Uterus (tissue), 4 donors: ENCODE data around the gene SCAI. TPM values are rescaled to one million over a fixed set of nuclear protein-coding genes. Genes with fewer than 3 reads are reported as not detected.

Experiments
- DNase-seq, 2 donors: peaks; one replicate each; pipeline ENCODE4 v3.0.0-alpha.2; 2019 to 2020
- H3K27ac ChIP-seq, 2 donors: fragments of 200-600 bp; sonication (generic); 1 replicate in 1 of 2; 2 replicates in 1 of 2; pipeline ENCODE4 v1.5.1; 2016 to 2018
- H3K27me3 ChIP-seq, 2 donors: fragments of 200-600 bp; sonication (generic); one replicate each; pipeline ENCODE4 v1.5.1; 2018 to 2019; ENCODE audit warnings: control low read depth in 1 of 2
- H3K36me3 ChIP-seq, 2 donors: fragments of 200-600 bp; sonication (generic); one replicate each; pipeline ENCODE4 v1.5.1; 2019; ENCODE audit warnings: control low read depth in 1 of 2
- H3K4me1 ChIP-seq, 2 donors: fragments of 200-600 bp; sonication (generic); one replicate each; pipeline ENCODE4 v1.5.1; 2018 to 2019; ENCODE audit warnings: control low read depth in 1 of 2
- H3K4me3 ChIP-seq, 2 donors: fragments of 200-600 bp; sonication (generic); 1 replicate in 1 of 2; 2 replicates in 1 of 2; pipeline ENCODE4 v1.5.1; 2018 to 2019; ENCODE audit warnings: mild to moderate bottlenecking in 1 of 2
- H3K9me3 ChIP-seq, 2 donors: fragments of 200-600 bp; sonication (generic); one replicate each; pipeline ENCODE4 v1.5.1; 2019; ENCODE audit warnings: control low read depth in 1 of 2
- CTCF ChIP-seq, 4 experiments: fragments of 200-600 bp in 2 of 4; fragments of 450-650 bp in 2 of 4; sonication (generic) in 2 of 4; IDR thresholded peaks; one replicate each; pipeline ENCODE4 v1.5.1; 2016 to 2019; ENCODE audit warnings: antibody characterized with exemption in 4 of 4, mild to moderate bottlenecking in 2 of 4, moderate library complexity in 1 of 4
- POLR2A ChIP-seq, 2 donors: fragments of 450-650 bp; IDR thresholded peaks; one replicate each; pipeline ENCODE4 v1.6.1; 2016; ENCODE audit warnings: antibody characterized with exemption in 2 of 2, mild to moderate bottlenecking in 1 of 2, moderate library complexity in 1 of 2
- intact Hi-C: fragments of 100-400 bp; cut with DNase I; formaldehyde crosslinking; loops from one replicate; pipeline ENCODE4 v1.15.1; 2023; ENCODE audit warnings: low total_unique reads
- total RNA-seq, 4 donors: library from RNA; depleted of rRNA in 3 of 4; stranded (reverse); fragments of >200 nt in 3 of 4; gene quantifications; one replicate each; pipeline versions ENCODE4 v1.1.0 to v1.2.4, GENCODE V29; 2014 to 2023
- donor health status: DM: yes; HTN: yes; CAD: no.

SCAI gene
- total RNA-seq, 4 donors from 2014 or later = 10.2 to 26.4 (median 14.4) TPM

- DNase-seq = no peak
- Histone ChIP-seq H3K4me3 (no peak overlapping the region), H3K36me3 (no peaks in the 10 kb centered on the region), H3K27me3 (no peaks in the 10 kb centered on the region), H3K4me1 (no peaks in the 10 kb centered on the region), H3K9me3 (no peaks in the 10 kb centered on the region), H3K27ac (no peak overlapping the region)
- intact Hi-C loops = no loop called here
- TF ChIP-seq POLR2A (IDR thresholded peaks at IDR 0.05) (no peak), CTCF (IDR thresholded peaks at IDR 0.05) (no peak)
Measured at GRCh38 chr9:125141251-125141650, 2.1 kb downstream of the SCAI start.

- TF ChIP-seq POLR2A (IDR thresholded peaks at IDR 0.05) = no peak
- TF ChIP-seq CTCF (IDR thresholded peaks at IDR 0.05) = no peak
- no peaks in the 10 kb centered on the region for H3K9me3 ChIP-seq
- no peak overlapping the region for H3K4me3 ChIP-seq
- H3K36me3 ChIP-seq = no peaks in the 10 kb centered on the region
- H3K4me1 ChIP-seq = no peaks in the 10 kb centered on the region
- DNase-seq = no peak
- intact Hi-C loops = no loop called here
- H3K27me3 ChIP-seq = no peaks in the 10 kb centered on the region
- no peak overlapping the region for H3K27ac ChIP-seq
Measured at GRCh38 chr9:125140576-125140975, 2.8 kb downstream of the SCAI start.

- TF ChIP-seq CTCF (IDR thresholded peaks at IDR 0.05) (no peak), POLR2A (IDR thresholded peaks at IDR 0.05) (no peak)
- no peaks in the 10 kb centered on the region for H3K36me3 ChIP-seq
- no peak overlapping the region for H3K4me3 ChIP-seq
- no peaks in the 10 kb centered on the region for H3K9me3 ChIP-seq
- no peak overlapping the region for H3K27ac ChIP-seq
- no peaks in the 10 kb centered on the region for H3K27me3 ChIP-seq
- no peaks in the 10 kb centered on the region for H3K4me1 ChIP-seq
- DNase-seq = no peak
- intact Hi-C loops = no loop called here
Measured at GRCh38 chr9:125137200-125137599, 6.1 kb downstream of the SCAI start.

- TF ChIP-seq POLR2A (IDR thresholded peaks at IDR 0.05) (no peak), CTCF (IDR thresholded peaks at IDR 0.05) (no peak)
- H3K36me3 ChIP-seq = no peaks in the 10 kb centered on the region
- no peak for DNase-seq
- H3K9me3 ChIP-seq = no peaks in the 10 kb centered on the region
- H3K4me1 ChIP-seq = no peaks in the 10 kb centered on the region
- no peaks in the 10 kb centered on the region for H3K27me3 ChIP-seq
- intact Hi-C loops = no loop called here
- no peak overlapping the region for H3K4me3 ChIP-seq
- H3K27ac ChIP-seq = no peak overlapping the region
Measured at GRCh38 chr9:125134976-125135375, 8.4 kb downstream of the SCAI start.

GRCh38 chr9:125133403-125134329 is 9.7 kb downstream of the SCAI start:
- H3K27ac ChIP-seq = no peak overlapping the region
- no peaks in the 10 kb centered on the region for H3K36me3 ChIP-seq
- intact Hi-C loops = no loop called here
- no peak overlapping the region for H3K4me3 ChIP-seq
- no peaks in the 10 kb centered on the region for H3K9me3 ChIP-seq
- TF ChIP-seq POLR2A (IDR thresholded peaks at IDR 0.05) (no peak), CTCF (IDR thresholded peaks at IDR 0.05) (no peak)
- no peaks in the 10 kb centered on the region for H3K27me3 ChIP-seq
- no peaks in the 10 kb centered on the region for H3K4me1 ChIP-seq
- no peak for DNase-seq
